Keratinocyte (primary cell): ENCODE data around the gene CLCN1.

Experiments used
- CTCF ChIP-seq, 3 experiments: IDR thresholded peaks in 1 of 3; conservative IDR thresholded peaks in 1 of 3; optimal IDR thresholded peaks in 1 of 3; 2 replicates in 2 of 3; 3 replicates in 1 of 3; pipeline versions ENCODE3 to v1.5.1; 2011; ENCODE audit warnings: low read length in 3 of 3, mild to moderate bottlenecking in 3 of 3, moderate library complexity in 2 of 3, control low read depth in 1 of 3, inconsistent platforms in 1 of 3; ENCODE audit not compliant: insufficient read depth in 2 of 3; ENCODE audit errors: extremely low read depth in 1 of 3
- EZH2 ChIP-seq: IDR thresholded peaks from one replicate; pipeline ENCODE4 v1.6.1; 2012; ENCODE audit warnings: inconsistent platforms, mild to moderate bottlenecking, low read length, moderate library complexity

- TF ChIP-seq CTCF (optimal IDR thresholded peaks at IDR 0.05 in 1 of 3, IDR thresholded peaks at IDR 0.05 in 1 of 3, conservative IDR thresholded peaks at IDR 0.05 in 1 of 3; ENCODE audit: extremely low read depth in 1 of 3, insufficient read depth in 2 of 3, low read length in 3 of 3) (peak in 2 of 3 experiments; percentile 15 to 57), EZH2 (no peak)
Observed at GRCh38 chr7:143372070-143372469, 56.2 kb downstream of the CLCN1 start.
